ENCODE results near the gene KDM6B. TPM values are rescaled to one million over a fixed set of nuclear protein-coding genes. Genes with fewer than 3 reads are reported as not detected.
"Not testable (repeated sequence)": the region's sequence is repeated elsewhere in the genome, so short reads cannot be mapped to it uniquely, and the experiment has no call there.

Gene KDM6B
- polyA plus RNA-seq, 10 donors = 11.6 to 15.5 (median 13.4) TPM

GRCh38 chr17:7850701-7851437 is 16.9 kb downstream of the KDM6B start:
- peak in 1 of 3 donors; percentile 16 for DNase-seq

GRCh38 chr17:7851438-7852261 is 17.6 kb downstream of the KDM6B start:
- peak; percentile 84 to 96 (median 94) for DNase-seq

GRCh38 chr17:7852262-7852670 is 18.2 kb downstream of the KDM6B start:
- no peak for DNase-seq

- peak in 1 of 3 donors; percentile 25 for DNase-seq
Measured at GRCh38 chr17:7852919-7853690, 19.1 kb downstream of the KDM6B start.

- no peak for DNase-seq
Measured at GRCh38 chr17:7853691-7854038, 19.6 kb downstream of the KDM6B start.

- DNase-seq = no peak
Measured at GRCh38 chr17:7854078-7854777, 20.2 kb downstream of the KDM6B start.

- DNase-seq = peak in 1 of 3 donors; percentile 47
Measured at GRCh38 chr17:7854851-7855659, 21.0 kb downstream of the KDM6B start, which contains the start of gene TMEM88. TSS of gene TMEM88 (plus strand) at chr17:7855066. CDS start at chr17:7855075, 9 bp downstream.

- no peak for DNase-seq
Measured at GRCh38 chr17:7855660-7856010, 21.6 kb downstream of the KDM6B start.

- DNase-seq = peak; percentile 17 to 86 (median 55)
Measured at GRCh38 chr17:7856011-7856810, 22.2 kb downstream of the KDM6B start.

GRCh38 chr17:7856811-7857712 is 23.0 kb downstream of the KDM6B start, which contains the start of gene NAA38:
TSS of gene NAA38 (minus strand) at chr17:7857559. CDS start at chr17:7857463, 96 bp downstream.
- peak; percentile 99 to 100 (median 100) for DNase-seq

- DNase-seq = peak; percentile 95 to 98 (median 96)
Measured at GRCh38 chr17:7857713-7858521, 23.9 kb downstream of the KDM6B start, which contains the start of gene CYB5D1. TSS of gene CYB5D1 (plus strand) at chr17:7858003. CDS start at chr17:7858135, 132 bp downstream.

GRCh38 chr17:7858522-7858810 is 24.4 kb downstream of the KDM6B start:
- no peak for DNase-seq

GRCh38 chr17:7859028-7859427 is 25.0 kb downstream of the KDM6B start:
- no peak for DNase-seq

GRCh38 chr17:7862692-7863437 is 28.8 kb downstream of the KDM6B start:
- peak; percentile 57 to 76 (median 57) for DNase-seq

GRCh38 chr17:7864384-7864783 is 30.4 kb downstream of the KDM6B start:
- DNase-seq = not testable (repeated sequence)

- no peak for DNase-seq
Measured at GRCh38 chr17:7864995-7865650, 31.1 kb downstream of the KDM6B start.
